ENCODE measurements around the gene PDE7B. TPM values are rescaled to one million over a fixed set of nuclear protein-coding genes. Genes with fewer than 3 reads are reported as not detected.

The PDE7B gene
- total RNA-seq, 1 donor from 2014 or later, result 0.62 TPM

DNA sequence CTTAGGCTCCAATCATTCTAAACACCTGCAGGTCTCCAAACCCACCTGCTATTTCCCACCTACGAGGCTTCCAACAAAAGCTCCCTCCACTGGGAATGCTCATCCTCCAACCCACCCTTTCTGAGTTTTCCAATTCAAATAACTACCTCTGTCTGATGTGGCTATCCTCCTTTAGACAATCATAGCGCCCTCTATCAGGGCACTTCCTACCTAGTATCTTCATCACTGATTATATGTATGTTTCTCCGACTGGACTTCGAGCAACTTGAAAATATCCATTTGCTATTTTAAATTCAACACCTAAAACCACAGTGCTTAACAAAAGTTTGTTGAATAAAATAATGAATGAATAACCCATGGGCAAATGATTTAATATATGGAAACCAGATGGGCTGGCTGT, 357.3 kb downstream of the PDE7B start:
- Mint-ChIP-seq H3K9me3 (ENCODE audit: unreplicated experiment) (no peaks in the 10 kb centered on the region), H3K27me3 (ENCODE audit: unreplicated experiment) (peaks cover 1% of the 10 kb centered on the region), H3K36me3 (ENCODE audit: low read depth, unreplicated experiment) (no peaks in the 10 kb centered on the region), H3K4me3 (ENCODE audit: unreplicated experiment) (no peak overlapping the region), H3K4me1 (ENCODE audit: unreplicated experiment) (no peaks in the 10 kb centered on the region), H3K27ac (ENCODE audit: unreplicated experiment) (no peak overlapping the region)
- TF ChIP-seq, protein P1, sequence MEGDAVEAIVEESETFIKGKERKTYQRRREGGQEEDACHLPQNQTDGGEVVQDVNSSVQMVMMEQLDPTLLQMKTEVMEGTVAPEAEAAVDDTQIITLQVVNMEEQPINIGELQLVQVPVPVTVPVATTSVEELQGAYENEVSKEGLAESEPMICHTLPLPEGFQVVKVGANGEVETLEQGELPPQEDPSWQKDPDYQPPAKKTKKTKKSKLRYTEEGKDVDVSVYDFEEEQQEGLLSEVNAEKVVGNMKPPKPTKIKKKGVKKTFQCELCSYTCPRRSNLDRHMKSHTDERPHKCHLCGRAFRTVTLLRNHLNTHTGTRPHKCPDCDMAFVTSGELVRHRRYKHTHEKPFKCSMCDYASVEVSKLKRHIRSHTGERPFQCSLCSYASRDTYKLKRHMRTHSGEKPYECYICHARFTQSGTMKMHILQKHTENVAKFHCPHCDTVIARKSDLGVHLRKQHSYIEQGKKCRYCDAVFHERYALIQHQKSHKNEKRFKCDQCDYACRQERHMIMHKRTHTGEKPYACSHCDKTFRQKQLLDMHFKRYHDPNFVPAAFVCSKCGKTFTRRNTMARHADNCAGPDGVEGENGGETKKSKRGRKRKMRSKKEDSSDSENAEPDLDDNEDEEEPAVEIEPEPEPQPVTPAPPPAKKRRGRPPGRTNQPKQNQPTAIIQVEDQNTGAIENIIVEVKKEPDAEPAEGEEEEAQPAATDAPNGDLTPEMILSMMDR (IDR thresholded peaks at IDR 0.05; ENCODE audit: unreplicated experiment), result no peak
- DNase-seq (ENCODE audit: low spot score), result no peak

- Mint-ChIP-seq H3K4me1 (ENCODE audit: unreplicated experiment) (no peaks in the 10 kb centered on the region), H3K4me3 (ENCODE audit: unreplicated experiment) (no peak overlapping the region), H3K36me3 (ENCODE audit: low read depth, unreplicated experiment) (no peaks in the 10 kb centered on the region), H3K9me3 (ENCODE audit: unreplicated experiment) (no peaks in the 10 kb centered on the region), H3K27me3 (ENCODE audit: unreplicated experiment) (peaks cover 1% of the 10 kb centered on the region), H3K27ac (ENCODE audit: unreplicated experiment) (no peak overlapping the region)
- no peak for DNase-seq (ENCODE audit: low spot score)
- TF ChIP-seq, protein P1 (IDR thresholded peaks at IDR 0.05; ENCODE audit: unreplicated experiment), result no peak
Observed at GRCh38 chr6:136209496-136209895, 358.0 kb downstream of the PDE7B start.

DNA sequence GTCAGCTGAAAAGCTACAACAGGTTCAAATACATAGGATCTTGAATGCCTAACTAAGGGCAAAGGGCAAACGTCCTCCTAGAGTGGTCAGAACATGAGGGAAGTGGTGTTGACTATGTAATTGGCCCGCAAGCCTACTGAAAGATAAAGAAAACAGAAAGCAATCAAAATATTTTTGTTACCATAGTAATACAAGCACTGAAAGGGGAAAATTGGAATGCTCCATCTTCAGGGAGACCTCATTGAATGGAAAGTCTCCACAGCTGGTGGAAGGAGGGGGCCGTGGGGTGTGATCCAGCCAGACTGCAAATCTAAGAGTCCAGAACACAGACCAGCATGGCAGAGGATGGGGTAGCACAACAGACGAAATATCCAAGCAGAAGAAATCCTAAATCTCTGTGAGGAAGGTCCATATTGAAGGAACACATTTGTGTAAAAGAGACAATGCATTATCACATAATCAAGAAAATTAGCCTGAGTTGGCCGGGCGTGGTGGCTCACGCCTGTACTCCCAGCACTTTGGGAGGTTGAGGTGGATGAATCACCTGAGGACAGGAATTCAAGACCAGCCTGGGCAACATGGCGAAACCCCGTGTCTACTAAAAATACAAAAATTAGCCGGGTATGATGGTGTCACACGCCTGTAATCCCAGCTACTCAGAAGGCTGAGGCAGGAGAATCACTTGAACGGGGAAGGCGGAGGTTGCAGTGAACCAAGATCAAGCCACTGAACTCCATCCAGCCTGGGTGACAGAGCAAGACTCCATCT, 359.1 kb downstream of the PDE7B start:
- Mint-ChIP-seq H3K27ac (ENCODE audit: unreplicated experiment) (no peak overlapping the region), H3K4me3 (ENCODE audit: unreplicated experiment) (no peak overlapping the region), H3K36me3 (ENCODE audit: low read depth, unreplicated experiment) (no peaks in the 10 kb centered on the region), H3K4me1 (ENCODE audit: unreplicated experiment) (no peaks in the 10 kb centered on the region), H3K27me3 (ENCODE audit: unreplicated experiment) (peaks cover 2% of the 10 kb centered on the region), H3K9me3 (ENCODE audit: unreplicated experiment) (no peaks in the 10 kb centered on the region)
- DNase-seq (ENCODE audit: low spot score), result no peak
- TF ChIP-seq, protein P1 (IDR thresholded peaks at IDR 0.05; ENCODE audit: unreplicated experiment), result no peak

DNA sequence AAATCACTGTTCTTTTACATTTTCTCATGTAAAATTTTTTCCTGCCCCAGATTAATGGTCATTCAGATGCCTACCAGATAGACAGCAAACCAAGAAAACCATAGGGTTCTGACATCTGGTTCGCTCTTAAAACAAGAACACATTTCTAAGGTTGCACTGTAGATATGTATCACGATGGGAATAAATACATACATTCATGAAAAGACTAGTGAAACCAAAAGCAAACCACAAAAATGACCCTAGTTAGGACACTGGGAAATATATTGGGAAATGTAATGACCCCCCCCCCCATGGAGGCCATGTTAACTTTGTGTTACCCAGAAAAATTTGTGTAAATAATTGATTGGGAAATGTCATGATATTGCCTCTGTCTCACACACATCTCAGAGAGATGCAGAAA, 361.1 kb downstream of the PDE7B start:
- H3K4me3 Mint-ChIP-seq (ENCODE audit: unreplicated experiment), result no peak overlapping the region
- DNase-seq (ENCODE audit: low spot score), result no peak
- TF ChIP-seq, protein P1 (IDR thresholded peaks at IDR 0.05; ENCODE audit: unreplicated experiment), result no peak
- H3K4me1 Mint-ChIP-seq (ENCODE audit: unreplicated experiment), result no peaks in the 10 kb centered on the region
- H3K9me3 Mint-ChIP-seq (ENCODE audit: unreplicated experiment), result no peaks in the 10 kb centered on the region
- H3K27me3 Mint-ChIP-seq (ENCODE audit: unreplicated experiment), result peaks cover 2% of the 10 kb centered on the region
- H3K36me3 Mint-ChIP-seq (ENCODE audit: low read depth, unreplicated experiment), result no peaks in the 10 kb centered on the region
- H3K27ac Mint-ChIP-seq (ENCODE audit: unreplicated experiment), result no peak overlapping the region

GRCh38 chr6:136213012-136213539, 361.6 kb downstream of the PDE7B start:
- Mint-ChIP-seq H3K4me1 (ENCODE audit: unreplicated experiment) (no peaks in the 10 kb centered on the region), H3K36me3 (ENCODE audit: low read depth, unreplicated experiment) (no peaks in the 10 kb centered on the region), H3K27ac (ENCODE audit: unreplicated experiment) (no peak overlapping the region), H3K9me3 (ENCODE audit: unreplicated experiment) (no peaks in the 10 kb centered on the region), H3K27me3 (ENCODE audit: unreplicated experiment) (peaks cover 4% of the 10 kb centered on the region), H3K4me3 (ENCODE audit: unreplicated experiment) (no peak overlapping the region)
- TF ChIP-seq, protein P1 (IDR thresholded peaks at IDR 0.05; ENCODE audit: unreplicated experiment), result no peak
- no peak for DNase-seq (ENCODE audit: low spot score)

All from endothelial cell (in vitro differentiated cells).